ENCODE data around the gene TBC1D9B.

Gene TBC1D9B

GRCh38 chr5:179906795-179907555, 722 bp downstream of the TBC1D9B start:
- FAIRE-seq, result no peak

GRCh38 chr5:179906294-179906794, 1.4 kb downstream of the TBC1D9B start:
- FAIRE-seq, result no peak

- FAIRE-seq, result no peak
Observed at GRCh38 chr5:179905161-179905560, 2.5 kb downstream of the TBC1D9B start.

DNA sequence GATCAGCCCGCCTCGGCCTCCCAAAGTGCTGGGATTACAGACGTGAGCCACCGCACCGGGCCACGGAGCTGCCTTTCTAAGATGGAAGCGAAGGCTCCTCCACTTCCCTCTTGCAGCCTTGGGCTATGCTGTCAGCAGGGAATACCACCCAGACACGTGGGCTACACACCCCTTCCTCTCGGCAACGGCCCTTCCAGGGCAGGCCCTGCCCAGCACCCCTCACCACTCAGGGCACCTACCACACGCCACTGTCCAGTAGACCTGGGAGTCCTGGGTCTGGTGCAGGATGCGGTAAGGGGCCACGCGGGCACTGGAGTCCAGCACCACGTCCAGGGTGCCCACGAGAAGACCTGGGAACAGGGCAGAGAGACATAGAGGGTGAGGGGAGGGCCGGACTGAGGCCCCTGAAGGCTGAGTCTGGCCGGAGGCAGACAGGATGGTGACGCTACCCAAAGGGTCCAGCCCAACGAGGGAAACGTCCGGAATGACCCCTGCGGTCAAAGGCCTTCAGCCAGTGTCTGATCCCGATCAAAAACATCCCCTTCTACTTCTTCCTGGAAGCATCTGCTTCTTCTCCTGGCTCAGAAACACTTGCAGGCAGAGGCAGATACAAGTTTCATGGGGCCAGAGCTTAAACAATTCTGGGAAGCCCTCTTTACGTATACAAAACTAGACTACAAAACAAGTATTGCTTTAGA, 3.1 kb downstream of the TBC1D9B start:
- no peak for FAIRE-seq

DNA sequence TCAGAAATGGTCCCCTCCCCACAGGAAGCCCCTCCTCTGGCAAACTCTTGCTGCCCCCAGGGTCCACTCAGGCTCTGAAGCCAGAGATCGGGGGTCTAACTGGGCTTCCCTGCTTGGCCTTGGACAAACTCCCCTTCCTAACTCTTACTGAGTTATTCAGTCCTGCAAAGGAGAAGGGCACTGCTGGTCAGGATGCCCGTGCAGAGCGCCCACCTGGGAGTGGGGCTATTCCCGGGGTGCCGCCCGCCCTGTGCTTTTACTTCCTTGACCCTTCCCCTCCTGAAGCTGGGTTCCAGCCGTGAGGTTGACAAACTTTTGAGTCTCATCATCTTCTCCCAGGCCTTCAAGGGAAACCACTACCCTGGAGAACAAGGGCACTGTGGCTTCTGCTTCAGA, 4.9 kb downstream of the TBC1D9B start:
- FAIRE-seq, result no peak

GRCh38 chr5:179901915-179902762, 5.6 kb downstream of the TBC1D9B start:
- no peak for FAIRE-seq

DNA sequence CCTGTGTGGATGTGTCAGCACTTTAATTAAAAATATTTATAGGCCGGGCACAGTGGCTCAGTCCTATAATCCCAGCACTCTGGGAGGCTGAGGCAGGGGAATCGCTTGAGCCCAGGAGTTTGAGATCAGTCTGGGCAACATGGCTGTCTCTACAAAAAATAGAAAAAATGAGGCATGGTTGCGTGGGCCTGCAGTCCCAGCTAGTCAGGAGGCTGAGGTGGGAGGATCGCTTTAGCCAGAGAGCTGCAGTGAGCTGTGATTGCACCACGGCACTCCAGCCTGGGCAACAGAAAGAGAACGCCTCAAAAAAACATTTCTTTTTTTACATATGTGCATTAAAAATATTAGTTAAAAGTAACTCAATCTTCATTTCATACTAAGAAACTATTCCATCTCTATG, 6.2 kb downstream of the TBC1D9B start:
- FAIRE-seq, result no peak

- no peak for FAIRE-seq
Observed at GRCh38 chr5:179900711-179901110, 7.0 kb downstream of the TBC1D9B start.

DNA sequence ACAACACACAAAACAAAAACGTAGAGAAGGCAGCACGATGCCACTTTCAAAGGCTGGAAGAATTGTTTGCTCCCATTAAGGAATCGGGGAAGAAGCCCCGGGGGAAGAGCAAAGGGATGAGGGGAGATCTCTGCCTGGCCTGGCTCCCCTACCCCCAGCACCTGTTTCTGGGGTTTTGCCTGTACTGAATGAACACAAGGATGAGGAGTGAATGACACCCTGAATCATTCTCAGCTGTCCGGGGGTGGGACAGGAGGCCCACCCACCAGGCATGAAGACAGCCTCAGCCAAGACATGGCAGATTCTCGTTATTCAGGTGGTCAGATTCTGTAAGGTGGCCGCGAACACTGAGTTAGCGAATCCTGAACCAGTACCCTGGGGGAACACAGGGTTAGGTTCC, 7.5 kb downstream of the TBC1D9B start:
- no peak for FAIRE-seq

DNA sequence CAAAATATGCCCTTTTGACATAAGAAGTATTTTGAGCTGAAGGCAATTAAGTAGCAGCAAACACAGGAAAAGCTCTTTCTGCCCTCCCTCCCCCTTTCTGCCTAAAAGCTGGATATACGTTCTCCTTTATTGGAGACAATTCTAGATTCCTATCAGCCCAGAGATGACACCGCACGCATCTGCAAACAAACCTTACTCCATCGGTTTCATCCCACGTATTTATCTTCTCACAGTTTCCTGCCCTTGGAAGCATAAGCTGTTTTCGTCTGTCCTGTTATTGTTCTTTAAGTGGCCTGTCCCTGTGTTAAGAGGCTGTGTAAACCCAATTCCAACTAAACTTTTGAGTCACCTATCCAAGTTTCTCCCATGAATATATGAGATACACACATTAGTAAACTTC, 11.8 kb downstream of the TBC1D9B start:
- no peak for FAIRE-seq

GRCh38 chr5:179893958-179894895, 13.5 kb downstream of the TBC1D9B start:
- FAIRE-seq, result no peak

DNA sequence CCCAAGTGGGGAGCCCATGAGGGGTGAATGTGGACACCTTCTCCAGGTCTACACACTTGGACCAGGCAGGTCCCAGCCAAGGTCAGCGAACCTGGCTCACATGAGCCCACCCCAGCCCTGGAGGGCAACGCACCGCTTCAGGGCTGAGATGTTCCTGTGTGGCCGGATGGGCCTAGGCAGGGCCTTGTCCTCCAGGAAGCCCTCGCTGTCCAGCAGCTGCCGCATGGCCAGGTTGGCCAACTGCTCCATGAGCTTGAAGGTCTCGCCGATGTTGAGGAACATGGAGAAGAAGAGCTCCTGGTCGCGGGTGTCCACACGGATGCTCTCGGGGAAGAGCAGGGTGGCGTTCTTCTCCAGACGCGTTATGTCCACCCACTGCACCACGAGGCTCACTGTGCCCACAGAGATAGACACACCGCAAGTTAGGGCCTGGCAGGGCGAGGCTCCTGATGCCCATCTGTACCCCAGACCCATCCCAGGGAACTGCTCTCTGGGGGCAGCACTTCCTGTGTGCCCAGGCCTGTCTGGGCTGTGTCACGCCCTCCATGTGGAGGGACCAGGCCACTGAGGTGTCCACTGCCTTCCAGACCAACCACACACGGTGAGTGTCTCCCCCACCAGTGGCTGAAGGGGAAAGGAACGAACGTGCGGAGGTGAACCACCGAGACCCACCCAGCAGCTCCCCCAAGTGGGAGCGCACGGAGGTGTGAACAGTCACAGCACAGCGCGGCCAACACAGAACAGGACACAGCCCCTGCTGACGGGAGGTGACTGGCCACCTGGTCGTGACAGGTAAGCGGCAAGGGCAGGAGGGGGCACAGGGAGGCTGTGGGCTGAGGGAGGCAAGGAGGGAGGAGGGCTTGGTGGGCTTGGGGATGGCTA, 14.4 kb downstream of the TBC1D9B start:
- FAIRE-seq, result no peak

- no peak for FAIRE-seq
Observed at GRCh38 chr5:179892255-179892654, 15.4 kb downstream of the TBC1D9B start.

- no peak for FAIRE-seq
Observed at GRCh38 chr5:179890751-179891682, 16.7 kb downstream of the TBC1D9B start.

DNA sequence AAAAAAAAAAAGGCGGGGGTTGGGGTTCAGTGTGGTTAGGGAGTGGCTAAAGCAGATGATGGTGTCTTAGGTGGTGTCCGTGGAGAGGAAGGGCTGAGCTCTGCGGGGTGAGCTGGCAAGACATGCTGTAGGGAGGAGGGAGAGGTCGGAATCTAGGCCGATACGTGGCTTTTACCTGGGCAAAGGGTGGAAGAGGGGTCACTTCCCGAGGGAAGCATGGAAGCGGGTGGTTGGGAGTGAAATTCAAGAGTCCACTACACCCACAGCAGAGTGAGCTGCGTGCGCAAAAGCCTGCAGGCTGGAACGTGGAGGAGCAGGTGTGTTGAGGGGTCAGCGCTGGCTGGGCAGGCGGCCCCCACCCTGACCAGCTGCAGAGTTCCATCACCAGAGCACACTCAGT, 17.8 kb downstream of the TBC1D9B start:
- no peak for FAIRE-seq

DNA sequence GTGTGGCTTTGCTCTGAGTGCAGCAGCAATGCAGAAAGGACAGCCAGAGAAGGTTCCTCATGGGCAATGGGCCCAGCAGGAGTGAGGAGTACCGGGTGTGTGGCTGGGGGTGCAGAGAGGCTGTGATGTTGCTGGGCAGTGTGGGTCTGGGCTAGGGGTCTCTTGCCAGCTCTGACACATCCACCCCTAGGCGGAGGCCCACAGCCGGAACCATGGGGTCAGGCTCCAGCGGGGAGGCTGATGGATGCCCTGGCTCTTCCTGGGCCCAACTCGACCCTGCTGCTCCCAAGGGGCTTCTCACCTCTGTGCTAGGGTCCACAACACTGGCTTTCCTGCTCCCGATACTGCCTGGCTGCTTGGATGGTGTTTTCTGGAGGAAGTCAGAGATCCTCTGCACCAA, 19.9 kb downstream of the TBC1D9B start:
- no peak for FAIRE-seq

DNA sequence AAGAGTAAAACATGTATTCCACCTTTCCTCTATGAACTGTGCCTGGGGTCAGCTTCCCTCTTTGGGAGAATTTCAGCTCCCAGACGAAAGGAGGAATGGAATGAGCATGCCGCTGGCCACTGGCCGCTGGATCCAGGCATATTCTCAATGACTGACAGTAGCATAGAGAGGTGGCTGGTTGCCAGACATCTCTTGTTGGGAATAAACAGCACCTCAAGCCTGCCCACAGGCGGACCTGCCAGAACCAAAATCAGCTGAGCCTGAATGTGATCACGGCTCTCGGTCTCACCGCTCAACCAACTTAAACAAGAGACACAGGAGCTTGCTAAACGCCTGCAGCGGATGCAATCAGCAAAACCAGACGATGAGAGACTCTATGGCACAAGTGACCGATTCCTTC, 20.6 kb downstream of the TBC1D9B start:
- FAIRE-seq, result no peak

DNA sequence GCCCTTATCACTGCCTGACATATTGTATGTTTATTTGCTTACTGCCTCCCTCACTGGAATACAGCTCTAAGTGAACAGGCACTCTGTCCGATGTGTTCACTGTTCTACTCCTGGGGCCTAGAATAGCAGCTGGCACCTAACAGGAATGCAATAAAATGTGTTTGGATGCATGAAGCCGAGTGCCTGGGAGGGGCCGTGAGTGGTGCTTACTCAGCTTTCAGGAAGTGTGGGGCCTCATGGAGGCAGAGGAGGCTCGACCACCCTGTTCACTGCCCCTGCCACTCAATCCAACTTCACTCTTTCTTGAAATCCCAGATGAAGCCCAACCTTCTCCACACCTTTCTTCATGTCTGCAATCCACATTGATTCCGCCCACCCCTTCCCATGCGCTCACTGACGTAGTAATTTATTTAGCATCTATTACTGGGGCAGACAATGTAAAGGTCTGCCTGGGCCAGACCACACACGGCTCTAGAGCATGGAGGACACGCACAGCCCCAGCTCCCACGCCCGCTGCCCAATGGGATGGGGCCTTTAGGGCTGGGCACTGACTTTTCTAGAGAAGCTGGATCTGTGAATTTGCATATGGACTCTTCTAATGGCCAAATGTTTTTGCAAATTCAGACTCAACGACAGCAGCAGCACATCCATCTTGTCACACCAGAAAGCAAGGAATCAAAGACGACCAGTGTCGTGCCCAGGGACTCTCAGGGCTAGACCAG, 21.3 kb downstream of the TBC1D9B start:
- FAIRE-seq, result no peak

- FAIRE-seq, result no peak
Observed at GRCh38 chr5:179885491-179886090, 22.1 kb downstream of the TBC1D9B start.
